K562 (cell line): ENCODE data around the gene CDADC1.

Experiments used
- CREB1 ChIP-seq, 2 experiments: sonication (generic) in 1 of 2; formaldehyde crosslinking in 1 of 2; IDR thresholded peaks; 2 replicates each; pipeline versions ENCODE4 v1.6.1 to v1.8.0; 2012 to 2022; ENCODE audit warnings: inconsistent platforms in 1 of 2, mild to moderate bottlenecking in 1 of 2, missing genetic modification reagents in 1 of 2, moderate library complexity in 1 of 2
- FOSL1 ChIP-seq: fragments of 200-800 bp; sonication (Bioruptor generic); conservative IDR thresholded peaks from 2 replicates; pipeline ENCODE4 v1.6.1; 2016; ENCODE audit warnings: missing genetic modification characterization, missing compliant biosample characterization
- KLF6 ChIP-seq: fragments of 250-450 bp; sonication (Bioruptor Pico); IDR thresholded peaks from 2 replicates; pipeline ENCODE4 v1.4.0; 2020; ENCODE audit warnings: mild to moderate bottlenecking, moderate library complexity, borderline replicate concordance
- NKRF ChIP-seq: fragments of 450-650 bp; IDR thresholded peaks from 2 replicates; pipeline ENCODE4 v1.6.1; 2016; ENCODE audit warnings: borderline replicate concordance
- ZNF639 ChIP-seq, 2 experiments: fragments of 200-800 bp in 1 of 2; sonication (Bioruptor generic) in 1 of 2; sonication (generic) in 1 of 2; formaldehyde crosslinking in 1 of 2; IDR thresholded peaks in 1 of 2; conservative IDR thresholded peaks in 1 of 2; 2 replicates each; pipeline versions ENCODE4 v1.5.0 to v1.6.1; 2016 to 2020; ENCODE audit warnings: missing compliant biosample characterization in 1 of 2, missing genetic modification characterization in 1 of 2, missing genetic modification reagents in 1 of 2
- TF ChIP-seq, protein P1 (sequence below): sonication (generic); formaldehyde crosslinking; IDR thresholded peaks from 2 replicates; pipeline ENCODE4 v1.9.0; 2022; ENCODE audit warnings: mild to moderate bottlenecking, missing genetic modification reagents

DNA sequence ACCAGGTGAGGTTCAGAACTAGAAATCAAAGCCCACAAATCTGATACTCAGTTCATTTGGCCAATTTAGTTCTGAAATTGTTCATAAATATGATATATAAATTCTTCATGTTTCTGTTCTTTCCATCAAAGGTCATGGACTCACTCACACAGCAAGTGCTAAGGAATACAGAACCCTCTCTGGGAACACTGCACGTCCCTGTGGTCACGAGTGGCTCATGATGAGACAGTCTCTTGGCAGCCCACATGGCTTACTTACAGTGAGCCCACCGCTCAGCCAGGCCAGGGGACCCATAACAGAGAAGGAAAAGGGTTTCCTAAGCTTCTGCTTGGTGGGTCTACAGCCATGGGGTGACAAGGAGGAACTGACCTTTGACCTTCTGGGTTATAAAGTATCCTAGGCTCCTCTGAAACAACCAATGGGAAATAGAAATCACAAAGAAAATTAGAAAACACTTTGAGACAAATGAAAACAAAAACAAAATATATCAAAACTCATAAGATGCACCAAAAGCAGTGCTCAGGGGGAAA is 67.4 kb downstream of the CDADC1 start:
- no peak for TF ChIP-seq CREB1 (IDR thresholded peaks at IDR 0.05)
- TF ChIP-seq CREB1 (CRISPR knock-in tag; IDR thresholded peaks at IDR 0.05): no peak
- TF ChIP-seq ZNF639 (CRISPR knock-in tag; conservative IDR thresholded peaks at IDR 0.05 in 1 of 2, IDR thresholded peaks at IDR 0.05 in 1 of 2): no peak
- no peak for TF ChIP-seq FOSL1 (tag)
- no peak for TF ChIP-seq KLF6 (CRISPR knock-in tag)
- TF ChIP-seq, protein P1, sequence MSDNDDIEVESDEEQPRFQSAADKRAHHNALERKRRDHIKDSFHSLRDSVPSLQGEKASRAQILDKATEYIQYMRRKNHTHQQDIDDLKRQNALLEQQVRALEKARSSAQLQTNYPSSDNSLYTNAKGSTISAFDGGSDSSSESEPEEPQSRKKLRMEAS (CRISPR knock-in tag): no peak
- TF ChIP-seq NKRF: no peak
